Upper lobe of left lung (tissue), 4 donors: ENCODE data around the gene KCTD5.
"Not testable (repeated sequence)": the region's sequence is repeated elsewhere in the genome, so short reads cannot be mapped to it uniquely, and the experiment has no call there.

Source experiments
- POLR2A ChIP-seq, 4 donors: fragments of 450-650 bp; IDR thresholded peaks; one replicate each; pipeline ENCODE4 v1.5.1; 2016 to 2017; ENCODE audit warnings: antibody characterized with exemption in 4 of 4, mild to moderate bottlenecking in 2 of 4
- POLR2AphosphoS5 ChIP-seq, 2 donors: sonication (generic); formaldehyde crosslinking; IDR thresholded peaks; one replicate each; pipeline ENCODE4 v1.5.1; 2017; ENCODE audit warnings: antibody characterized with exemption in 2 of 2
- TF ChIP-seq, protein P1 (sequence below), 6 experiments: fragments of 450-650 bp in 4 of 6; fragments of 200-600 bp in 2 of 6; sonication (generic) in 2 of 6; IDR thresholded peaks; one replicate each; pipeline ENCODE4 v1.5.1; 2016 to 2019; ENCODE audit warnings: antibody characterized with exemption in 6 of 6

GRCh38 chr16:2657803-2658202, 24.5 kb upstream of the KCTD5 start:
- TF ChIP-seq, protein P1, sequence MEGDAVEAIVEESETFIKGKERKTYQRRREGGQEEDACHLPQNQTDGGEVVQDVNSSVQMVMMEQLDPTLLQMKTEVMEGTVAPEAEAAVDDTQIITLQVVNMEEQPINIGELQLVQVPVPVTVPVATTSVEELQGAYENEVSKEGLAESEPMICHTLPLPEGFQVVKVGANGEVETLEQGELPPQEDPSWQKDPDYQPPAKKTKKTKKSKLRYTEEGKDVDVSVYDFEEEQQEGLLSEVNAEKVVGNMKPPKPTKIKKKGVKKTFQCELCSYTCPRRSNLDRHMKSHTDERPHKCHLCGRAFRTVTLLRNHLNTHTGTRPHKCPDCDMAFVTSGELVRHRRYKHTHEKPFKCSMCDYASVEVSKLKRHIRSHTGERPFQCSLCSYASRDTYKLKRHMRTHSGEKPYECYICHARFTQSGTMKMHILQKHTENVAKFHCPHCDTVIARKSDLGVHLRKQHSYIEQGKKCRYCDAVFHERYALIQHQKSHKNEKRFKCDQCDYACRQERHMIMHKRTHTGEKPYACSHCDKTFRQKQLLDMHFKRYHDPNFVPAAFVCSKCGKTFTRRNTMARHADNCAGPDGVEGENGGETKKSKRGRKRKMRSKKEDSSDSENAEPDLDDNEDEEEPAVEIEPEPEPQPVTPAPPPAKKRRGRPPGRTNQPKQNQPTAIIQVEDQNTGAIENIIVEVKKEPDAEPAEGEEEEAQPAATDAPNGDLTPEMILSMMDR (IDR thresholded peaks at IDR 0.05): not testable (repeated sequence)
- not testable (repeated sequence) for TF ChIP-seq POLR2AphosphoS5, POLR2A (IDR thresholded peaks at IDR 0.05)
